Measurements from ENCODE around the gene PRXL2A. TPM values are rescaled to one million over a fixed set of nuclear protein-coding genes. Genes with fewer than 3 reads are reported as not detected.
A peak's percentile ranks its signal among the peaks of the same experiment; 100 is the strongest.
"Not testable (repeated sequence)": the region's sequence is repeated elsewhere in the genome, so short reads cannot be mapped to it uniquely, and the experiment has no call there.

PRXL2A gene
- 10 to 100 TPM; 21.7 to 64.6 (median 38.7) TPM for total RNA-seq

GRCh38 chr10:80408242-80409101 lies at the start of gene PRXL2A:
Gene PRXL2A (plus strand): TSS chr10:80408551. CDS start chr10:80420468, 11,917 bp downstream.
- Histone ChIP-seq H3K36me3 (no peaks in the 10 kb centered on the region), H3K4me1 (peaks cover 19 to 59% (median 55%) of the 10 kb centered on the region in 4 donors), H3K4me3 (peak within 1 kb of the TSS; percentile 60 to 81 (median 71)), H3K27me3 (no peaks in the 10 kb centered on the region), H3K9me3 (no peaks in the 10 kb centered on the region), H3K27ac (peak within 1 kb of the TSS; percentile 83 to 93 (median 86))
- WGBS, 2 donors (ENCODE audit: low coverage in 1 of 2) = 0 to 2% methylated on average over 3 to 68 of the region's 96 CpGs
- intact Hi-C loops (cut with DNase I; ENCODE audit: low total_unique reads) (no loop called here), in situ Hi-C loops (cut with MboI; ENCODE audit: low pct_ligation_motif_present in 1 of 4, low pct_unique_long_range_greater_than_20kb in 1 of 4, low sequenced_read_pairs in 3 of 4) (no loop called here)
- peak; percentile 89 for DNase-seq
- TF ChIP-seq CTCF (IDR thresholded peaks at IDR 0.05) = peak in 1 of 5 experiments; percentile 18
- no peak for TF ChIP-seq EP300 (IDR thresholded peaks at IDR 0.05; ENCODE audit: low read depth)
- TF ChIP-seq POLR2A (IDR thresholded peaks at IDR 0.05) = peak; percentile 63
- peak; percentile 36 to 63 (median 55) for TF ChIP-seq POLR2AphosphoS5 (IDR thresholded peaks at IDR 0.05)

- DNase-seq; in situ Hi-C loops (cut with MboI; ENCODE audit: low pct_ligation_motif_present in 1 of 4, low pct_unique_long_range_greater_than_20kb in 1 of 4, low sequenced_read_pairs in 3 of 4); H3K4me3 ChIP-seq; H3K36me3 ChIP-seq; intact Hi-C loops (cut with DNase I; ENCODE audit: low total_unique reads); H3K9me3 ChIP-seq; H3K27ac ChIP-seq: not testable (repeated sequence)
- WGBS, 2 donors (ENCODE audit: low coverage in 1 of 2) = 21 to 35% methylated on average over 2 of the region's 2 CpGs
- Histone ChIP-seq H3K27me3 (peaks cover 38% of the 10 kb centered on the region), H3K4me1 (peaks cover 5 to 14% (median 12%) of the 10 kb centered on the region in 4 donors)
These were observed 49.4 kb upstream of the PRXL2A start for GRCh38 chr10:80358925-80359324.

GRCh38 chr10:80359644-80360043 lies 48.7 kb upstream of the PRXL2A start:
- Histone ChIP-seq H3K4me1 (peaks cover 5 to 14% (median 12%) of the 10 kb centered on the region in 4 donors), H3K27ac (no peak overlapping the region), H3K9me3 (no peaks in the 10 kb centered on the region), H3K27me3 (peaks cover 35% of the 10 kb centered on the region), H3K36me3 (no peaks in the 10 kb centered on the region), H3K4me3 (no peak overlapping the region)
- 97% methylated on average over 22 of the region's 22 CpGs; no CpG with 5 or more reads in 1 of the 2 donors for WGBS, 2 donors (ENCODE audit: low coverage in 1 of 2)
- TF ChIP-seq CTCF (IDR thresholded peaks at IDR 0.05) = no peak
- TF ChIP-seq EP300 (IDR thresholded peaks at IDR 0.05; ENCODE audit: low read depth) = no peak
- in situ Hi-C loops (cut with MboI; ENCODE audit: low pct_ligation_motif_present in 1 of 4, low pct_unique_long_range_greater_than_20kb in 1 of 4, low sequenced_read_pairs in 3 of 4) = no loop called here
- DNase-seq = no peak
- intact Hi-C loops (cut with DNase I; ENCODE audit: low total_unique reads) = no loop called here

- Histone ChIP-seq H3K9me3 (peaks cover 17 to 19% of the 10 kb centered on the region in 2 donors), H3K4me1 (no peaks in the 10 kb centered on the region), H3K27ac (no peak overlapping the region), H3K4me3 (no peak overlapping the region), H3K36me3 (no peaks in the 10 kb centered on the region), H3K27me3 (no peaks in the 10 kb centered on the region)
- in situ Hi-C loops (cut with MboI; ENCODE audit: low pct_ligation_motif_present in 1 of 4, low pct_unique_long_range_greater_than_20kb in 1 of 4, low sequenced_read_pairs in 3 of 4) = no loop called here
- TF ChIP-seq CTCF (IDR thresholded peaks at IDR 0.05) (no peak), POLR2A (IDR thresholded peaks at IDR 0.05) (no peak), POLR2AphosphoS5 (IDR thresholded peaks at IDR 0.05) (no peak), EP300 (IDR thresholded peaks at IDR 0.05; ENCODE audit: low read depth) (no peak)
- DNase-seq = no peak
- WGBS, 2 donors (ENCODE audit: low coverage in 1 of 2) = 0% methylated on average over 1 of the region's 1 CpG; no CpG with 5 or more reads in 1 of the 2 donors
- intact Hi-C loops (cut with DNase I; ENCODE audit: low total_unique reads) = no loop called here
These were observed 42.8 kb upstream of the PRXL2A start for GRCh38 chr10:80365510-80365909.
